ENCODE results near the gene SLC44A4. TPM values are rescaled to one million over a fixed set of nuclear protein-coding genes. Genes with fewer than 3 reads are reported as not detected.
"Not testable (repeated sequence)": the region's sequence is repeated elsewhere in the genome, so short reads cannot be mapped to it uniquely, and the experiment has no call there.

The SLC44A4 gene
- total RNA-seq, 2 donors from 2014 or later = 0.10 to 0.13 TPM

DNA sequence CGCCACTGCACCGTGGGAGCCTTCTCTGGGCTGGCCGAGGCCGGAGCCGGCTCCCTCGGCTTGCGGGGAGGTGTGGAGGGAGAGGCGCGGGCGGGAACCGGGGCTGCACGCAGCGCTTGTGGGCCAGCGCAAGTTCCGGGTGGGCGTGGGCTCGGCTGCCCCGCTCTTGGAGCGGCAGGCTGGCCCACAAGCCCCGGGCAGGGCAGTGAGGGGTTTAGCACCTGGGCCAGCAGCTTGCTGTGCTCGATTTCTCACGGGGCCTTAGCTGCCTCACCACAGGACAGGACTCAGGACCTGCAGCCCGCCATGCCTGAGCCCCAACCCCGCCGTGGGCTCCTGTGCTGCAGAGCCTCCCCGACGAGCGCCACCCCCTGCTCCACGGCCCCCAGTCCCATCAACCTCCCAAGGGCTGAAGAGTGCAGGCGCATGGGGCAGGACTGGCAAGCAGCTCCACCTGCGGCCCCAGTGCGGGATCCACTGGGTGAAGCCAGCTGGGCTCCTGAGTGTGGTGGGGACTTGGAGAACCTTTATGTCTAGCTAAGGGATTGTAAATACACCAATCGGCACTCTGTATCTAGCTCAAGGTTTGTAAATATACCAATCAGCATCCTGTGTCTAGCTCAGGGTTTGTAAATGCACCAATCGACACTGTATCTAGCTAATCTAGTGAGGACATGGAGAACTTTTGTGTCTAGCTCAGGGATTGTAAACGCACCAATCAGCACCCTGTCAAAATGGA is 26.6 kb downstream of the SLC44A4 start:
- H3K9me3 ChIP-seq (ENCODE audit: control insufficient read depth, low read length, poor library complexity, severe bottlenecking); H3K4me1 Mint-ChIP-seq; DNase-seq; ATAC-seq; H3K36me3 Mint-ChIP-seq (ENCODE audit: low read depth); H3K27me3 Mint-ChIP-seq; H3K4me3 Mint-ChIP-seq; H3K27ac Mint-ChIP-seq: not testable (repeated sequence)

DNA sequence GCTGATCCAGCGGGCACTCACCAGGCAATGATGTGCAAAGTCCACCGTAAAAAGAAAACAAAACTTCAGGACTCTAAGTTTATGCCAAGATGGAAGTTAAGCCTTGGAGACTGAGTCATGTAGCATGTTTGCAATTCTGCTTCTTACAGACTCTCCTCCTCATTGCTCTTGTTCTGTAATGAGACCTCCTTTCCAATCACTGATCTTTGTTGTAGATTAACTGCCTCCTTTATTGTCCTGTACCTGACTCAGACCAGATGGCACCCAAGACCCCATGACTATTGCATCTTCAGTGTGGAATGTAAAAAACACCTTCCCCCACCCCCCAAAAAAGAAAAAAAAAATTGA is 27.3 kb downstream of the SLC44A4 start:
- Mint-ChIP-seq H3K27me3 (no peaks in the 10 kb centered on the region), H3K4me3 (no peak overlapping the region)

GRCh38 chr6:31850765-31851484 is 27.9 kb downstream of the SLC44A4 start:
- no peaks in the 10 kb centered on the region for H3K9me3 ChIP-seq (ENCODE audit: control insufficient read depth, low read length, poor library complexity, severe bottlenecking)
- Mint-ChIP-seq H3K4me1 (no peaks in the 10 kb centered on the region), H3K27ac (no peak overlapping the region), H3K36me3 (ENCODE audit: low read depth) (no peaks in the 10 kb centered on the region), H3K4me3 (no peak overlapping the region), H3K27me3 (no peaks in the 10 kb centered on the region)
- DNase-seq (no peak), ATAC-seq (no peak)

More for the DNA sequence above, 27.3 kb downstream of the SLC44A4 start:
- H3K4me1 Mint-ChIP-seq = no peaks in the 10 kb centered on the region
- no peaks in the 10 kb centered on the region for H3K9me3 ChIP-seq (ENCODE audit: control insufficient read depth, low read length, poor library complexity, severe bottlenecking)
- no peak for DNase-seq
- no peak for ATAC-seq
- no peak overlapping the region for H3K27ac Mint-ChIP-seq
- H3K36me3 Mint-ChIP-seq (ENCODE audit: low read depth) = no peaks in the 10 kb centered on the region

- DNase-seq (no peak), ATAC-seq (no peak)
- H3K9me3 ChIP-seq (ENCODE audit: control insufficient read depth, low read length, poor library complexity, severe bottlenecking) = no peaks in the 10 kb centered on the region
- no peak overlapping the region for H3K4me3 Mint-ChIP-seq
- no peak overlapping the region for H3K27ac Mint-ChIP-seq
- H3K36me3 Mint-ChIP-seq (ENCODE audit: low read depth) = no peaks in the 10 kb centered on the region
- no peaks in the 10 kb centered on the region for H3K27me3 Mint-ChIP-seq
- no peaks in the 10 kb centered on the region for H3K4me1 Mint-ChIP-seq
Observed at GRCh38 chr6:31847276-31847978, 31.4 kb downstream of the SLC44A4 start.

- Mint-ChIP-seq H3K27me3 (no peaks in the 10 kb centered on the region), H3K36me3 (ENCODE audit: low read depth) (no peaks in the 10 kb centered on the region), H3K4me1 (no peaks in the 10 kb centered on the region), H3K4me3 (no peak overlapping the region), H3K27ac (no peak overlapping the region)
- ATAC-seq (no peak), DNase-seq (no peak)
- H3K9me3 ChIP-seq (ENCODE audit: control insufficient read depth, low read length, poor library complexity, severe bottlenecking) = no peaks in the 10 kb centered on the region
Observed at GRCh38 chr6:31844507-31844906, 34.3 kb downstream of the SLC44A4 start.

- ATAC-seq (no peak), DNase-seq (no peak)
- H3K4me3 Mint-ChIP-seq = no peak overlapping the region
- no peaks in the 10 kb centered on the region for H3K27me3 Mint-ChIP-seq
- peaks cover 3% of the 10 kb centered on the region for H3K36me3 Mint-ChIP-seq (ENCODE audit: low read depth)
- H3K4me1 Mint-ChIP-seq = peaks cover 7% of the 10 kb centered on the region
- H3K27ac Mint-ChIP-seq = no peak overlapping the region
- H3K9me3 ChIP-seq (ENCODE audit: control insufficient read depth, low read length, poor library complexity, severe bottlenecking) = no peaks in the 10 kb centered on the region
Observed at GRCh38 chr6:31842053-31842452, 36.7 kb downstream of the SLC44A4 start.

GRCh38 chr6:31839779-31840126 is 39.0 kb downstream of the SLC44A4 start:
- H3K27me3 Mint-ChIP-seq; H3K36me3 Mint-ChIP-seq (ENCODE audit: low read depth); DNase-seq; H3K4me3 Mint-ChIP-seq; H3K9me3 ChIP-seq (ENCODE audit: control insufficient read depth, low read length, poor library complexity, severe bottlenecking); ATAC-seq: not testable (repeated sequence)
- Mint-ChIP-seq H3K4me1 (peaks cover 20% of the 10 kb centered on the region), H3K27ac (peak overlapping the region; percentile 39)

GRCh38 chr6:31838968-31839367 is 39.8 kb downstream of the SLC44A4 start:
- Mint-ChIP-seq H3K27me3 (no peaks in the 10 kb centered on the region), H3K36me3 (ENCODE audit: low read depth) (peaks cover 5% of the 10 kb centered on the region), H3K4me1 (peaks cover 25% of the 10 kb centered on the region), H3K4me3 (peak overlapping the region; percentile 2), H3K27ac (peak overlapping the region; percentile 39)
- ATAC-seq (no peak), DNase-seq (no peak)
- H3K9me3 ChIP-seq (ENCODE audit: control insufficient read depth, low read length, poor library complexity, severe bottlenecking) = no peaks in the 10 kb centered on the region

DNA sequence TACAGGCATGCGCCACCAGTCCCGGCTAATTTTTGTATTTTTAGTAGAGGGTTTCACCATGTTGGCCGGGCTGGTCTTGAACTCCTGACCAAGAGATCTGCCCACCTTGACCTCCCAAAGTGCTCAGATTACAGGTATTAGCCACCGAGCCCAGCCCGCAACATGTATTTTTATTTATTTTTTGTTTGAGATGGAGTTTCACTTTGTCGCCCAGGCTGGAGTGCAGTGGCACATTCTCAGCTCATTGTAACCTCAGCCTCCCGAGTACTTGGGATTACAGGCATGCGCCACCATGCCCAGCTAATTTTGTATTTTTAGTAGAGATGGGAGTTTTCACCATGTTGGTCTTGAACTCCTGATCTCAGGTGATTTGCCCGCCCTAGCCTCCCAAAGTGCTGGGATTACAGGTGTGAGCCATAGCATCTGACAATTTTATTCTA is 40.7 kb downstream of the SLC44A4 start:
- H3K27me3 Mint-ChIP-seq; H3K9me3 ChIP-seq (ENCODE audit: control insufficient read depth, low read length, poor library complexity, severe bottlenecking); DNase-seq; ATAC-seq; H3K36me3 Mint-ChIP-seq (ENCODE audit: low read depth): not testable (repeated sequence)
- Mint-ChIP-seq H3K4me3 (peak overlapping the region; percentile 98), H3K27ac (peak overlapping the region; percentile 100), H3K4me1 (peaks cover 27% of the 10 kb centered on the region)

DNA sequence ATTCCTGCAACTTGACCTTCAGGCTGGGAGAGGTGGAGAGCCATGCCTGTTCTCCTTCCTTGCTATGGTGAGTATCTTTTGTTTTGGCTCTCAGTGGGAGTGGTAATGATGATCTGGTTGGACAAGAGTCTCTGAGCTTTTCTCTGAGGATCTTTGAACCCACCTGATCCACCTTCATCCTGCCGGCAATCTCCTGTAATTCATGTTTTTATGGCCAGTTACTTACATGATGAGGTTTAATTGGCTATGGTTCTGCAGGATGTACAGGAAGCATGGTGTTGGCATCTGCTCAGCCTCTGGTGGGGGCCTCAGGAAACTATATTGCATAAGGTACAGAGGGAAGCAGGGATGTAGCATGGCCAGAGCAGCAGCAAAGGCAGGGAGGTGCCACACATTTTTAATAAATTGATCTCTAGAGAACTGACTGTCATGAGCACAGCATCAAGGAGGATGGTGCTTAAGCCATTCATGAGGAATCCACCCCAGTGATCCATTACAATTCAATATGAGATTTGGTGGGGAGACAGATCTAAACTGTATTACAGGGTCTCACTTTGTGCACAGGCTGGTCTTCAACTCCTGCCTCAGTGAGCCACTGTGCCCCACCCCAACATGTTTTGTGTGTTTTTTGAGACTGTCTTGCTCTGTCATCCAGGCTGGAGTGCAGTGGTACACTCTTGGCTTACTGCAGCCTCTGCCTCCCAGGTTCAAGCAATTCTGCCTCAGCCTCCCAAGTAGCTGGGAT is 41.3 kb downstream of the SLC44A4 start:
- H3K36me3 Mint-ChIP-seq (ENCODE audit: low read depth) = peaks cover 5% of the 10 kb centered on the region

GRCh38 chr6:31836474-31837368 is 42.1 kb downstream of the SLC44A4 start:
- peaks cover 27% of the 10 kb centered on the region for H3K4me1 Mint-ChIP-seq
- H3K9me3 ChIP-seq (ENCODE audit: control insufficient read depth, low read length, poor library complexity, severe bottlenecking) = no peaks in the 10 kb centered on the region
- H3K4me3 Mint-ChIP-seq = peak overlapping the region; percentile 98
- no peaks in the 10 kb centered on the region for H3K27me3 Mint-ChIP-seq
- ATAC-seq = peak; percentile 22
- H3K36me3 Mint-ChIP-seq (ENCODE audit: low read depth) = peaks cover 5% of the 10 kb centered on the region
- peak overlapping the region; percentile 100 for H3K27ac Mint-ChIP-seq
- DNase-seq = no peak

More for the DNA sequence above, 41.3 kb downstream of the SLC44A4 start:
- DNase-seq (no peak), ATAC-seq (no peak)
- H3K4me3 Mint-ChIP-seq = peak overlapping the region; percentile 98
- peak overlapping the region; percentile 100 for H3K27ac Mint-ChIP-seq
- no peaks in the 10 kb centered on the region for H3K27me3 Mint-ChIP-seq
- H3K4me1 Mint-ChIP-seq = peaks cover 27% of the 10 kb centered on the region
- H3K9me3 ChIP-seq (ENCODE audit: control insufficient read depth, low read length, poor library complexity, severe bottlenecking) = no peaks in the 10 kb centered on the region

DNA sequence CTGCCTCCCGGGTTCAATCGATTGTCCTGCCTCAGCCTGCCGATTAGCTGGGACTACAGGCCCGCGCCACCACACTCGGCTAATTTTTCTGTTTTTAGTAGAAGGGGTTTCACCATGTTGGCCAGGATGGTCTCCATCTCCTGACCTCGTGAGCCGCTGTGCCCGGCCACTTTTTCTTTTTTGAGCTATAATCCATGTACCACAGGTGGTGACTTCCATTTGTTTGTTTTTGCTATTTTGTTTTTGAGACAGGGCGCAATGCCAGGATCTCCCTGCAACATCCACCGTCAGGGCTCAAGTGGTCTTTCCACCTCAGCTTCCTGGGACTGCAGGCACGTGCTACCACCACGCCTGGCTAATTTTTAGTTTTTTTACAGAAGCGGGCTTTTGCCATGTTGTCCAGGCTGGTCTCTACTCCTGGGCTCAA is 42.7 kb downstream of the SLC44A4 start:
- Mint-ChIP-seq H3K36me3 (ENCODE audit: low read depth) (peaks cover 5% of the 10 kb centered on the region), H3K4me3 (peak overlapping the region; percentile 98), H3K27me3 (no peaks in the 10 kb centered on the region), H3K4me1 (peaks cover 27% of the 10 kb centered on the region), H3K27ac (peak overlapping the region; percentile 100)
- DNase-seq (no peak), ATAC-seq (no peak)
- H3K9me3 ChIP-seq (ENCODE audit: control insufficient read depth, low read length, poor library complexity, severe bottlenecking) = no peaks in the 10 kb centered on the region

Data from T-helper 17 cell (primary cell).